ENCODE data around the gene CDYL2. TPM values are rescaled to one million over a fixed set of nuclear protein-coding genes. Genes with fewer than 3 reads are reported as not detected.

CDYL2 gene
- total and polyA plus RNA-seq, 2 donors (not counting 3 experiments of a cell fraction or from before 2014, with no cell fraction given): 7.1 to 71.3 TPM

DNA sequence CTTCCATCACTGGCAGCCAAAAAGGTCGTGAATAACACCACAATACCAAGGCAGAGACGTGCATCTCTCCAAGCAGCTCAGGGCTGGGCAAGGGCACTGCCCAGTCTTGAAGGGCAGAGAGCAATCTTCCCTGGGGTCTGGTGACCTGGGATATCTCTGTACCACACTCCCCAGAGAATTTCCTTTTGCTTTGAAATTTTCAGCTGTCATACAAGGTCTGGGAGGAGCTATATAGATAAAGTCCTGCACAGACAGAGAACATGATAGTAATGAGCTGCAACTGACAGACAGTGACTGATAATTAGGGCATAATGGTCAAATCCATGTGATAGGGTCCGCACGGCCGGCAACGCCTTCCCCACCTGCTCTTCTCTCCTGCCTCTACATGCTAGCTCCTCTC, 195.5 kb downstream of the CDYL2 start:
- intact Hi-C loops (cut with micrococcal nuclease): no loop called here
- POLR2A ChIA-PET: no interaction called here

DNA sequence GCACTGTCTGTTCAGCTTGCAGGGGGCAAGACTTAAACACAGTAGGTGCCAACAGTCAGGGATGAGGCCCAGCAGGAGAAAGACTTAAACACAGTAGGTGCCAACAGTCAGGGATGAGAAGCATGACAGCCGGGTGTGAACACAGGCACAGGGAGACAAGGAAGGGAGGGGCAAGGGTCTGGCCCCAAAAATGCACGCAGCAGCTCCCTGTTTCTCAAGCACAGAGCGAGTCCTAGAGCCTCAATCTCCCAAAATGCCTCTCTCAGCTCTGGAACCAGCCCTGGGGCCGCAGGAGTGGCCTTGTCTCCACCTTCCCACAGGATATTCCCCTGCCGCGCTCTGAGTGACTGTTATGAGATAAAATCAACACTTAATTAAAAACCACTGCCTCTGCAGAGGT, 197.2 kb downstream of the CDYL2 start:
- DNase-seq (ENCODE audit: low read depth, low spot score) (no peak), FAIRE-seq (no peak)
- Histone ChIP-seq H3K4me1 (ENCODE audit: control insufficient read depth, extremely low read depth, insufficient read depth, low read length) (peaks cover 8% of the 10 kb centered on the region), H4K20me1 (replicated peaks; ENCODE audit: control insufficient read depth, extremely low read depth, insufficient read depth, low read length) (no peaks in the 10 kb centered on the region), H3K27ac (ENCODE audit: insufficient read depth, low read depth, low read length) (no peak overlapping the region), H3K4me2 (ENCODE audit: insufficient read depth, low read length) (no peak overlapping the region), H3K9me3 (replicated peaks; ENCODE audit: control insufficient read depth, insufficient read depth, low read length) (no peaks in the 10 kb centered on the region), H3K79me2 (ENCODE audit: control insufficient read depth, insufficient read depth, low read length) (no peaks in the 10 kb centered on the region), H3K4me3 (replicated peaks in 1 of 3; ENCODE audit: insufficient read depth in 1 of 3, low read depth in 1 of 3, low read length in 3 of 3) (no peak overlapping the region), H3K9ac (replicated peaks; ENCODE audit: extremely low read depth, insufficient read depth, low read length) (no peak overlapping the region), H2AFZ (ENCODE audit: low read depth, low read length) (no peak overlapping the region), H3K36me3 (ENCODE audit: control insufficient read depth in 2 of 2, extremely low read depth in 1 of 2, insufficient read depth in 2 of 2, low read length in 2 of 2) (peaks cover 11 to 23% of the 10 kb centered on the region in 2 experiments), H3K9me1 (replicated peaks; ENCODE audit: control insufficient read depth, extremely low read depth, insufficient read depth, low read length) (no peaks in the 10 kb centered on the region), H3K27me3 (ENCODE audit: control insufficient read depth in 2 of 2, insufficient read depth in 2 of 2, low read length in 2 of 2) (no peaks in the 10 kb centered on the region)
- BruUV-seq (replicated peaks): no TSS peak
- CTCF ChIA-PET: no interaction called here
- POLR2A ChIA-PET: no interaction called here
- TF ChIP-seq JUN (IDR thresholded peaks at IDR 0.05; ENCODE audit: borderline replicate concordance, insufficient read depth, insufficient read length, low read depth) (no peak), FOS (IDR thresholded peaks at IDR 0.05; ENCODE audit: borderline replicate concordance, insufficient read depth, low read length) (no peak), POLR2A (IDR thresholded peaks at IDR 0.05; ENCODE audit: low read depth, low read length) (no peak), EZH2 (IDR thresholded peaks at IDR 0.05; ENCODE audit: borderline replicate concordance, low read depth, low read length, severe bottlenecking) (no peak), GATA2 (IDR thresholded peaks at IDR 0.05; ENCODE audit: insufficient read depth, insufficient read length, low read depth, low read length) (no peak), MYC (IDR thresholded peaks at IDR 0.05; ENCODE audit: low read depth, low read length) (no peak), POLR2AphosphoS5 (IDR thresholded peaks at IDR 0.05; ENCODE audit: insufficient read depth, low read depth, low read length) (no peak)
- TF ChIP-seq, protein P1, sequence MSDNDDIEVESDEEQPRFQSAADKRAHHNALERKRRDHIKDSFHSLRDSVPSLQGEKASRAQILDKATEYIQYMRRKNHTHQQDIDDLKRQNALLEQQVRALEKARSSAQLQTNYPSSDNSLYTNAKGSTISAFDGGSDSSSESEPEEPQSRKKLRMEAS (IDR thresholded peaks at IDR 0.05; ENCODE audit: insufficient read depth, insufficient read length): no peak
- TF ChIP-seq, protein P2, sequence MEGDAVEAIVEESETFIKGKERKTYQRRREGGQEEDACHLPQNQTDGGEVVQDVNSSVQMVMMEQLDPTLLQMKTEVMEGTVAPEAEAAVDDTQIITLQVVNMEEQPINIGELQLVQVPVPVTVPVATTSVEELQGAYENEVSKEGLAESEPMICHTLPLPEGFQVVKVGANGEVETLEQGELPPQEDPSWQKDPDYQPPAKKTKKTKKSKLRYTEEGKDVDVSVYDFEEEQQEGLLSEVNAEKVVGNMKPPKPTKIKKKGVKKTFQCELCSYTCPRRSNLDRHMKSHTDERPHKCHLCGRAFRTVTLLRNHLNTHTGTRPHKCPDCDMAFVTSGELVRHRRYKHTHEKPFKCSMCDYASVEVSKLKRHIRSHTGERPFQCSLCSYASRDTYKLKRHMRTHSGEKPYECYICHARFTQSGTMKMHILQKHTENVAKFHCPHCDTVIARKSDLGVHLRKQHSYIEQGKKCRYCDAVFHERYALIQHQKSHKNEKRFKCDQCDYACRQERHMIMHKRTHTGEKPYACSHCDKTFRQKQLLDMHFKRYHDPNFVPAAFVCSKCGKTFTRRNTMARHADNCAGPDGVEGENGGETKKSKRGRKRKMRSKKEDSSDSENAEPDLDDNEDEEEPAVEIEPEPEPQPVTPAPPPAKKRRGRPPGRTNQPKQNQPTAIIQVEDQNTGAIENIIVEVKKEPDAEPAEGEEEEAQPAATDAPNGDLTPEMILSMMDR (IDR thresholded peaks at IDR 0.05; ENCODE audit: extremely low read depth in 1 of 2, insufficient read depth in 1 of 2, low read depth in 1 of 2, low read length in 2 of 2): no peak
- intact Hi-C loops (cut with micrococcal nuclease): no loop called here
- dilution Hi-C loops (cut with MboI; ENCODE audit: extremely low pct_ligation_motif_present, low sequenced_read_pairs): no loop called here

More for the DNA sequence above, 195.5 kb downstream of the CDYL2 start:
- Histone ChIP-seq H2AFZ (ENCODE audit: low read depth, low read length) (no peak overlapping the region), H3K79me2 (ENCODE audit: control insufficient read depth, insufficient read depth, low read length) (no peaks in the 10 kb centered on the region), H3K4me2 (ENCODE audit: insufficient read depth, low read length) (no peak overlapping the region), H3K36me3 (ENCODE audit: control insufficient read depth in 2 of 2, extremely low read depth in 1 of 2, insufficient read depth in 2 of 2, low read length in 2 of 2) (peaks cover 11 to 28% of the 10 kb centered on the region in 2 experiments), H3K4me1 (ENCODE audit: control insufficient read depth, extremely low read depth, insufficient read depth, low read length) (no peaks in the 10 kb centered on the region), H3K9ac (replicated peaks; ENCODE audit: extremely low read depth, insufficient read depth, low read length) (no peak overlapping the region), H3K9me3 (replicated peaks; ENCODE audit: control insufficient read depth, insufficient read depth, low read length) (no peaks in the 10 kb centered on the region), H3K27ac (ENCODE audit: insufficient read depth, low read depth, low read length) (no peak overlapping the region), H3K9me1 (replicated peaks; ENCODE audit: control insufficient read depth, extremely low read depth, insufficient read depth, low read length) (no peaks in the 10 kb centered on the region), H4K20me1 (replicated peaks; ENCODE audit: control insufficient read depth, extremely low read depth, insufficient read depth, low read length) (no peaks in the 10 kb centered on the region), H3K27me3 (ENCODE audit: control insufficient read depth in 2 of 2, insufficient read depth in 2 of 2, low read length in 2 of 2) (no peaks in the 10 kb centered on the region), H3K4me3 (replicated peaks in 1 of 3; ENCODE audit: insufficient read depth in 1 of 3, low read depth in 1 of 3, low read length in 3 of 3) (no peak overlapping the region)
- no peak for DNase-seq (ENCODE audit: low read depth, low spot score)
- FAIRE-seq: no peak
- no TSS peak for BruUV-seq (replicated peaks)
- CTCF ChIA-PET: interaction anchor here (1.1 to 1.4 kb wide), 2 partner anchors 82 to 315 kb away, joined by 4 to 5 read pairs; no protein-coding TSS in a partner anchor
- dilution Hi-C loops (cut with MboI; ENCODE audit: extremely low pct_ligation_motif_present, low sequenced_read_pairs): no loop called here
- TF ChIP-seq POLR2A (IDR thresholded peaks at IDR 0.05; ENCODE audit: low read depth, low read length): no peak
- no peak for TF ChIP-seq GATA2 (IDR thresholded peaks at IDR 0.05; ENCODE audit: insufficient read depth, insufficient read length, low read depth, low read length)
- TF ChIP-seq, protein P1 (IDR thresholded peaks at IDR 0.05; ENCODE audit: insufficient read depth, insufficient read length): no peak
- no peak for TF ChIP-seq EZH2 (IDR thresholded peaks at IDR 0.05; ENCODE audit: borderline replicate concordance, low read depth, low read length, severe bottlenecking)
